Cerebellar nuclear complex (tissue), 1 donor: ENCODE measurements around the gene KRTAP9-6.
"Not testable (repeated sequence)": the region's sequence is repeated elsewhere in the genome, so short reads cannot be mapped to it uniquely, and the experiment has no call there.

ENCODE experiments used
- DNase-seq, 2 experiments: peaks; one replicate each; lab custom pipeline; 2025; lab: John Stamatoyannopoulos, UW

Gene KRTAP9-6

GRCh38 chr17:41265078-41265477 is at the start of gene KRTAP9-6:
TSS of gene KRTAP9-6 (plus strand) at chr17:41265378. CDS start at chr17:41265378, 0 bp downstream.
- DNase-seq = no peak

- no peak for DNase-seq
These were observed 49.5 kb upstream of the KRTAP9-6 start for GRCh38 chr17:41215681-41216080.

GRCh38 chr17:41223821-41224220 is 41.4 kb upstream of the KRTAP9-6 start:
- no peak for DNase-seq

GRCh38 chr17:41226051-41226450 is 39.1 kb upstream of the KRTAP9-6 start:
- no peak for DNase-seq

GRCh38 chr17:41226598-41227095 is 38.5 kb upstream of the KRTAP9-6 start, which contains the start of gene KRTAP9-2:
TSS of gene KRTAP9-2 (plus strand) at chr17:41226648. CDS start at chr17:41226655, 7 bp downstream.
- not testable (repeated sequence) for DNase-seq

GRCh38 chr17:41230094-41230493 is 35.1 kb upstream of the KRTAP9-6 start:
- DNase-seq = no peak

- no peak for DNase-seq
These were observed 33.4 kb upstream of the KRTAP9-6 start for GRCh38 chr17:41231731-41232130.

- not testable (repeated sequence) for DNase-seq
These were observed 32.6 kb upstream of the KRTAP9-6 start, which contains the start of gene KRTAP9-3 for GRCh38 chr17:41232399-41233105. TSS of gene KRTAP9-3 (plus strand) at chr17:41232449. CDS start at chr17:41232502, 53 bp downstream.

GRCh38 chr17:41237116-41237515 is 28.1 kb upstream of the KRTAP9-6 start:
- not testable (repeated sequence) for DNase-seq

GRCh38 chr17:41237949-41238437 is 27.2 kb upstream of the KRTAP9-6 start, which contains the start of gene KRTAP9-8:
TSS of gene KRTAP9-8 (plus strand) at chr17:41237999. CDS start at chr17:41238052, 53 bp downstream.
- DNase-seq = not testable (repeated sequence)

GRCh38 chr17:41246995-41247787 is 18.0 kb upstream of the KRTAP9-6 start:
- not testable (repeated sequence) for DNase-seq

- DNase-seq = not testable (repeated sequence)
These were observed 15.4 kb upstream of the KRTAP9-6 start, which contains the start of gene KRTAP9-4 for GRCh38 chr17:41249637-41250240. TSS of gene KRTAP9-4 (plus strand) at chr17:41249687. CDS start at chr17:41249721, 34 bp downstream.

GRCh38 chr17:41251261-41251660 is 13.9 kb upstream of the KRTAP9-6 start:
- no peak for DNase-seq

GRCh38 chr17:41254861-41255260 is 10.3 kb upstream of the KRTAP9-6 start:
- DNase-seq = no peak

- not testable (repeated sequence) for DNase-seq
These were observed 9.5 kb upstream of the KRTAP9-6 start, which contains the start of gene KRTAP9-9 for GRCh38 chr17:41255381-41256290. TSS of gene KRTAP9-9 (plus strand) at chr17:41255384.

GRCh38 chr17:41256291-41256685 is 8.9 kb upstream of the KRTAP9-6 start:
- DNase-seq = no peak

GRCh38 chr17:41258406-41258805 is 6.8 kb upstream of the KRTAP9-6 start:
- no peak for DNase-seq

- DNase-seq = no peak
These were observed 2.0 kb upstream of the KRTAP9-6 start for GRCh38 chr17:41263212-41263611.

- DNase-seq = no peak
These were observed 579 bp upstream of the KRTAP9-6 start for GRCh38 chr17:41264599-41264998.

- no peak for DNase-seq
These were observed 2.5 kb downstream of the KRTAP9-6 start for GRCh38 chr17:41267711-41268110.

GRCh38 chr17:41271323-41271722 is 6.1 kb downstream of the KRTAP9-6 start:
- not testable (repeated sequence) for DNase-seq
